NCI-H1105 treated with DMSO at 0.1 percent for 48 hours (cell line): Measurements from ENCODE around the gene SLC25A10.

Source experiments
- DNase-seq: peaks from one replicate; lab custom pipeline; 2025; lab: John Stamatoyannopoulos, UW

Gene SLC25A10

GRCh38 chr17:81706757-81707624 lies 5.1 kb upstream of the SLC25A10 start:
- no peak for DNase-seq

DNA sequence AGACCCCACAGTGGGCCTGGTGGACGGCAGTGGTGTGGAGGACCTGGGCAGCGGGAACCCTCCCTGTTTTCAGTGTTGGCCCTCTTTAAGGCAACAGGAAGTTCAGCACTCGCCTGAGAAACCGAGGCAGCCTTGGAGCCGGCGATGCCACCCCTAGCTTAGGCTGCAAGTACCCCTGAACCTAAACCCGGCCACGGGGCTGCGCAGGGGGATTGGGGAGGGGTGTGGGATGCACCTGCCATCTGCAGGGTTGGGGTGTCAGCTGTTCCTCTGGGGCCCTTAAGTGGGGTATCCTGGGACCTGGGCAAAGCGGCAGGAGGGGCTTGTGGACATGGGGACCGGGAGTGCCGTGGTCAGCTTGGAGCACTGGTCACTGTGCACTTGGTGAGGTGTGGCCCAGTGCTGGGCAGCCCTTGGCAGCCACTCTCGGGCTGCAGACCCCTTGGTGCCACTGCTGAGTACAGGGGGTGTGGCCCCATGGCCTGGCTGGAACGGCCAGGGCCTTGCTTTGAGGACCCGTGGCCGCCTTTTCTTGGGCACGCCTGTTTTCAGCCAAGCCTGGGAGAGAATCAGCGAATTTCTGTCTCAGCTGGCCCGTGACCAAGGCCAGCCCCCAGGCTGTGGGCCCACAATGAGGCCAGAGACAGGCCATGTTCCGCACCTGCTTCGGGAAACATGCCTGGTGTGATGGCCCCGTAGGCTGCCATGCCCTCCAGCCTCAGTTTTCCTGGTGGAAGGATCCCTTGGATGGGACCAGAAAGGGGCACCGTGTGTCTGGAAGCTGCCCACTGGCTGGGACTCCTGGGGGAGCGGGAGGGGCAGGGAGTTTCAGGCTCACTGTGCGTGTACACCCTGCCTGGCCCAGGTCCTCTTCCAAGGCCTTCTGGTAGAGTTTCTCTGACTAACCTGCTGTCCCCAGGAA lies 4.1 kb upstream of the SLC25A10 start:
- DNase-seq = no peak

- no peak for DNase-seq
These were observed 3.3 kb upstream of the SLC25A10 start for GRCh38 chr17:81708739-81709185.

- no peak for DNase-seq
These were observed 1.4 kb upstream of the SLC25A10 start for GRCh38 chr17:81710514-81711308.

DNA sequence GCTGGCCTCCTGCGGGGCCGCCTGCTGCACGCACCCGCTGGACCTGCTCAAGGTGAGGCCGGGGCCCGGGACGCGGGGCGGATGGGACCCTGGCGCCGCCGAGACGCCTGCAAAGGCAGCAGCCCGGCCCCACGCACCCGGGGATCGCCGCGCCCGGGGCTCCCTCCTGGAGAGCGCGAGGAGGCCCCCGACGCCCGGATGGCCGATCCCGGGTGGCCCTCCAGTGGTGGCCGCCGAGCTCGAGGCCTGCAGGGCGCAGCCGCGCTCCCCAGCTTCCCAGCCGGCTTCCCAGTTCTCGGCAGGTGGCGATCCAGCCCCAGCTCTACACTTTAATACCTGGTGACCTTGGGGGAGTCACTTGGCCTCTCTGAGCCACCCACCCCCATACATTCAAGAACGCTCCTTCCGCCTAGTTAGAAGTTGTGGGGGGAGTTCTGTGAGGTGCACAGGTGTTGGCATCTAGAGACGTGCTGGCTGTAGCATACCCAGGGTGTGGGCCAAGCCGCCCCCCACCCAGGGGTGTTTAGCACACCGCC lies 452 bp downstream of the SLC25A10 start:
- DNase-seq = peak; percentile 6

DNA sequence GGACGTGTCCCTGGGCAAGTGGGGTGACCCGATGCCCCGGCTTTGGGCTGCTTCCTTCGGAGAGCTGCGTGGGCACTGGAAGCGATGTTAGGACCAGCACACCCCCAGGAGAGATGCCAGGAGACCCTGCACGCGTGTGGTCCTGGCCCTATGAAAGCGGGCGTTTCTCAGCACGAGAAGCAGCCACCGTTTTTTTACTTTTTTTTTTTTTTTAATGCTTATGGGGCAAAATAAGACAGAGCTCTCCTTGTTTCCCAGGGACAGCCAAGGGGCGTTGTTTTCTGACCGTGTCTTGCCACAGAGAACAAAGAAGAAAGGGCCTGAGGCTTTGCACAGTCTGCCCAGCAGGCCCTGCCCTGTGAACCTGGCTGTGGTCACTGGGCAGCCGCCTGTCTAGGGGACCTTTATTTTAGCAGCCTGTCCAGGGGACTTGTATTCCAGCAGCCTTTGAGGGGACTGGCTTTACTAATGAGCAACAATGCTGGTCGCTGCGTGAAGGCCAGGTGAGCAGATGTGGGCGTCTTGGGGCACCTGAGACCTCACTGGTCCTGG lies 996 bp downstream of the SLC25A10 start:
- no peak for DNase-seq

GRCh38 chr17:81713556-81714411 lies 1.7 kb downstream of the SLC25A10 start:
- no peak for DNase-seq

DNA sequence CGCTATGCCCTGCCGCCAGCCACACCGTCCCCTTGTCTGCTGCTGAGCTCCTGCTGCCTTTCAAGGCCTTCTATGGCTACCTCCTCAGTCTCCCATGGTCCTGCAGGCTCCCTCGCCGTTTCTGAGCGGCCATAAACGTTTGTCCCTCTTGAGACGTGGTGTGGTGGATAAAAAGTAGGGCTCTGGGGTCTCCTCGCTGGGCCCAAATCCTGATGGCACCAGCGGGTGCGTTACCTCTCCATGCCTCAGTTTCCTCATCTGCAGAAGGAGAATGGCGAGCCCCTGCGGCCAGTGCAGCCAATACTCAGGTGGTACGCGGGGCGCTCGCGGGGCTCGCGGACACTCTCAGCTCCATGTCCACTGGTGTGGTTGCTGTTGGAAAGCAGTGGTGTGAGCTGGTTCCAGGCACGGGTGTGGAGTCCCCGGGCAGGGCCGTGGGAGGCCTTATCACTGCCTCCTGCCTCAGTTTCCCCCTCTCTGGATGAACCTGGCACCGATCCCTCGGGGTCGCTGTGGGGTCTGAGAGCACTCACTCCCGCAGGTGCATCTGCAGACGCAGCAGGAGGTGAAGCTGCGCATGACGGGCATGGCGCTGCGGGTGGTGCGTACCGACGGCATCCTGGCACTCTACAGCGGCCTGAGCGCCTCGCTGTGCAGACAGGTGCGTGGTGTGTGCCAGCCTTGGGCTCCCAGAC lies 2.5 kb downstream of the SLC25A10 start:
- no peak for DNase-seq

- no peak for DNase-seq
These were observed 3.2 kb downstream of the SLC25A10 start for GRCh38 chr17:81715107-81715871.

GRCh38 chr17:81715872-81716673 lies 4.0 kb downstream of the SLC25A10 start:
- no peak for DNase-seq

- DNase-seq = no peak
These were observed 4.6 kb downstream of the SLC25A10 start for GRCh38 chr17:81716674-81716996.

GRCh38 chr17:81717049-81717765 lies 5.1 kb downstream of the SLC25A10 start:
- DNase-seq = no peak

GRCh38 chr17:81717766-81718089 lies 5.6 kb downstream of the SLC25A10 start:
- no peak for DNase-seq

DNA sequence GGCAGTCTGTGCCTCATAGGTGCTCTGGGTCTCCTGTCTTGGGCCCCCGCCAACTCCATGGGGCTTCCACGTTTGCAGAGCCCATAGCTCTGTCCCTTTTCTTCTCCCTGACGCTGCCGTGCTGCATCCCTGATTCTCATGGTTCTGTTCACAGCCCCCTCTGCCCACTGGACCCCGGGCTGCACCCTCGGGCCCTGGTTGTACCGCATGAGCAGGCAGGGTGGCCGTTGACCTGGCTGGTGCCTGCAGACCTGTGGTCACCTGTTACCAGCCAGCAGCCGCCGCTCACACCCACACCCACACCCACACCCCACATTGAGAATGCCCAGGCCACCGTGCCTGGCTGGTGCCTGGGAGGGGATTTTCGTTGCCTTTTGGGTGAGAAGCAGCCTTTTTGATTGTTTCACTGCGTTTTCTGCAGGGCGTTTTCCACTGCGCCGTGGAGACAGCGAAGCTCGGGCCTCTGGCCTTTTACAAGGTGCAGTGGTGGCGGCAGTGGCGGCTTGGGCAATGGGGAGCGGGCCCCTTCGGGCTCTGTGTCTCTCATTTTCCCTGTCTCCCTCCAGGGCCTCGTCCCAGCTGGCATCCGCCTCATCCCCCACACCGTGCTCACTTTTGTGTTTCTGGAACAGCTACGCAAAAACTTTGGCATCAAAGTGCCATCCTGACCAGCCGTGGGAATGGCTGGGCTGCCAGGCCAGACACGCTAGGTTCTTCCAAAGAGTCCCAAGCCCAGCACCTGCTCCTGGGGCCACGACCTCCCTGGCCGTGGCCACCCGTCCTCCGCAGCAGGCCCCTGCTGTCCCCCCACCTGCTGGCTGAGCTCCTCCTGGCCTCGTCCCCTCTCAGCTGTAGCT lies 7.6 kb downstream of the SLC25A10 start:
- DNase-seq = no peak

- DNase-seq = no peak
These were observed 8.4 kb downstream of the SLC25A10 start for GRCh38 chr17:81720267-81721071.
